HEK293 (cell line): ENCODE results near the gene MS4A18.

Experiments
- ZBTB7A ChIP-seq: fragments of 450-650 bp; formaldehyde crosslinking; IDR thresholded peaks from 2 replicates; pipeline ENCODE4 v1.5.1; 2016; ENCODE audit warnings: low read depth, missing biosample characterization, missing genetic modification characterization
- ZNF174 ChIP-seq: fragments of 450-650 bp; formaldehyde crosslinking; IDR thresholded peaks from 2 replicates; pipeline ENCODE4 v1.5.0; 2017; ENCODE audit warnings: missing biosample characterization, mild to moderate bottlenecking, missing genetic modification characterization
- ZNF239 ChIP-seq: fragments of 450-650 bp; formaldehyde crosslinking; IDR thresholded peaks from 2 replicates; pipeline ENCODE4 v1.5.1; 2016; ENCODE audit warnings: missing biosample characterization, missing genetic modification characterization
- ZNF24 ChIP-seq: fragments of 450-650 bp; formaldehyde crosslinking; IDR thresholded peaks from 2 replicates; pipeline ENCODE4 v1.5.1; 2016; ENCODE audit warnings: missing biosample characterization, missing genetic modification characterization
- TF ChIP-seq, protein P1 (sequence below): fragments of 450-650 bp; formaldehyde crosslinking; IDR thresholded peaks from 2 replicates; pipeline ENCODE4 v1.5.1; 2016; ENCODE audit warnings: missing biosample characterization, missing genetic modification characterization
- TF ChIP-seq, protein P2 (sequence below): fragments of 450-650 bp; formaldehyde crosslinking; IDR thresholded peaks from 2 replicates; pipeline ENCODE4 v1.5.1; 2016; ENCODE audit warnings: missing biosample characterization, missing genetic modification characterization
- TF ChIP-seq, protein P3 (sequence below): fragments of 450-650 bp; formaldehyde crosslinking; IDR thresholded peaks from 2 replicates; pipeline ENCODE4 v1.5.1; 2016; ENCODE audit warnings: missing biosample characterization, missing genetic modification characterization

DNA sequence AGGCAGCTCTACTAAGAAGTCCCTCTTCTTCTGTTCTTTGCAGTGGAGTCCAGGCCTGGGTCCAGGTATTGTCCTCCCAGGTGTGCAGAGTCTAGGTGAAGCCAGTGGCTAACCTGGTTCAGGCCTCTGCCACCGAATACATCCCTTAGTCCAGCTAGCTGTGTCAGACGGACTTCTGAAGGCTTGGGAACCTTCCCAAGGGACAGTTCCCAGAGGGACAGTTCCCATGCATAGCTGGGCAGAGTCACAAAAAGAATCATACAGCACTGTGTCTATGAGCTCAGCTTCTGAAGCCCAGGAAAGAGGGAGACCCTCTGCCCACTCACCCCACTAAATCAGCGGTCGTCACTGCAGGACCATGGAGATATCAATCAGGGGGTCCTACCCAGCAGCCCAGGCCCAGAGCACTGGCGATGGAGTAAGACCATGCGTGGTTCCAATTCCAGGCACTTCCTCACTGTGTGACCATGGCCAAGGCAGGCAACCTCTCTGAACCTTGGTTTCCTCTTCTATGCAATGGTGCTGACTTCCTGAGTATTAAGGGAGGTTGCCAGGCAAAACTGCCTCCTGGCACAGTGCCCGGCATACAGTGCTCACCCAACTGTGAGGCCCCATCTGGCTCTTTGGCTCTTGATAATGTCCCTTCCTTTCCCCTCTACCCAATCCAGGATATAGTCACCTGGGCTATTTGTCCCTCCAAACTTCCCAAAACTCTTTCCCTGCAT, 64.0 kb downstream of the MS4A18 start:
- no peak for TF ChIP-seq ZBTB7A (tag by site-specific recombination)
- TF ChIP-seq ZNF174 (tag by site-specific recombination), result no peak
- TF ChIP-seq, protein P1, sequence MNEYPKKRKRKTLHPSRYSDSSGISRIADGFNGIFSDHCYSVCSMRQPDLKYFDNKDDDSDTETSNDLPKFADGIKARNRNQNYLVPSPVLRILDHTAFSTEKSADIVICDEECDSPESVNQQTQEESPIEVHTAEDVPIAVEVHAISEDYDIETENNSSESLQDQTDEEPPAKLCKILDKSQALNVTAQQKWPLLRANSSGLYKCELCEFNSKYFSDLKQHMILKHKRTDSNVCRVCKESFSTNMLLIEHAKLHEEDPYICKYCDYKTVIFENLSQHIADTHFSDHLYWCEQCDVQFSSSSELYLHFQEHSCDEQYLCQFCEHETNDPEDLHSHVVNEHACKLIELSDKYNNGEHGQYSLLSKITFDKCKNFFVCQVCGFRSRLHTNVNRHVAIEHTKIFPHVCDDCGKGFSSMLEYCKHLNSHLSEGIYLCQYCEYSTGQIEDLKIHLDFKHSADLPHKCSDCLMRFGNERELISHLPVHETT (tag by site-specific recombination), result no peak
- TF ChIP-seq, protein P2, sequence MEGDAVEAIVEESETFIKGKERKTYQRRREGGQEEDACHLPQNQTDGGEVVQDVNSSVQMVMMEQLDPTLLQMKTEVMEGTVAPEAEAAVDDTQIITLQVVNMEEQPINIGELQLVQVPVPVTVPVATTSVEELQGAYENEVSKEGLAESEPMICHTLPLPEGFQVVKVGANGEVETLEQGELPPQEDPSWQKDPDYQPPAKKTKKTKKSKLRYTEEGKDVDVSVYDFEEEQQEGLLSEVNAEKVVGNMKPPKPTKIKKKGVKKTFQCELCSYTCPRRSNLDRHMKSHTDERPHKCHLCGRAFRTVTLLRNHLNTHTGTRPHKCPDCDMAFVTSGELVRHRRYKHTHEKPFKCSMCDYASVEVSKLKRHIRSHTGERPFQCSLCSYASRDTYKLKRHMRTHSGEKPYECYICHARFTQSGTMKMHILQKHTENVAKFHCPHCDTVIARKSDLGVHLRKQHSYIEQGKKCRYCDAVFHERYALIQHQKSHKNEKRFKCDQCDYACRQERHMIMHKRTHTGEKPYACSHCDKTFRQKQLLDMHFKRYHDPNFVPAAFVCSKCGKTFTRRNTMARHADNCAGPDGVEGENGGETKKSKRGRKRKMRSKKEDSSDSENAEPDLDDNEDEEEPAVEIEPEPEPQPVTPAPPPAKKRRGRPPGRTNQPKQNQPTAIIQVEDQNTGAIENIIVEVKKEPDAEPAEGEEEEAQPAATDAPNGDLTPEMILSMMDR (tag by site-specific recombination), result no peak
- no peak for TF ChIP-seq ZNF239 (tag by site-specific recombination)
- TF ChIP-seq, protein P3, sequence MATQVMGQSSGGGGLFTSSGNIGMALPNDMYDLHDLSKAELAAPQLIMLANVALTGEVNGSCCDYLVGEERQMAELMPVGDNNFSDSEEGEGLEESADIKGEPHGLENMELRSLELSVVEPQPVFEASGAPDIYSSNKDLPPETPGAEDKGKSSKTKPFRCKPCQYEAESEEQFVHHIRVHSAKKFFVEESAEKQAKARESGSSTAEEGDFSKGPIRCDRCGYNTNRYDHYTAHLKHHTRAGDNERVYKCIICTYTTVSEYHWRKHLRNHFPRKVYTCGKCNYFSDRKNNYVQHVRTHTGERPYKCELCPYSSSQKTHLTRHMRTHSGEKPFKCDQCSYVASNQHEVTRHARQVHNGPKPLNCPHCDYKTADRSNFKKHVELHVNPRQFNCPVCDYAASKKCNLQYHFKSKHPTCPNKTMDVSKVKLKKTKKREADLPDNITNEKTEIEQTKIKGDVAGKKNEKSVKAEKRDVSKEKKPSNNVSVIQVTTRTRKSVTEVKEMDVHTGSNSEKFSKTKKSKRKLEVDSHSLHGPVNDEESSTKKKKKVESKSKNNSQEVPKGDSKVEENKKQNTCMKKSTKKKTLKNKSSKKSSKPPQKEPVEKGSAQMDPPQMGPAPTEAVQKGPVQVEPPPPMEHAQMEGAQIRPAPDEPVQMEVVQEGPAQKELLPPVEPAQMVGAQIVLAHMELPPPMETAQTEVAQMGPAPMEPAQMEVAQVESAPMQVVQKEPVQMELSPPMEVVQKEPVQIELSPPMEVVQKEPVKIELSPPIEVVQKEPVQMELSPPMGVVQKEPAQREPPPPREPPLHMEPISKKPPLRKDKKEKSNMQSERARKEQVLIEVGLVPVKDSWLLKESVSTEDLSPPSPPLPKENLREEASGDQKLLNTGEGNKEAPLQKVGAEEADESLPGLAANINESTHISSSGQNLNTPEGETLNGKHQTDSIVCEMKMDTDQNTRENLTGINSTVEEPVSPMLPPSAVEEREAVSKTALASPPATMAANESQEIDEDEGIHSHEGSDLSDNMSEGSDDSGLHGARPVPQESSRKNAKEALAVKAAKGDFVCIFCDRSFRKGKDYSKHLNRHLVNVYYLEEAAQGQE (tag by site-specific recombination), result no peak
- TF ChIP-seq ZNF24, result no peak
